ENCODE measurements around the gene CENPP.
"Not testable (repeated sequence)": the region's sequence is repeated elsewhere in the genome, so short reads cannot be mapped to it uniquely, and the experiment has no call there.

GRCh38 chr9:92623936-92624335 is 298.2 kb downstream of the CENPP start:
- not testable (repeated sequence) for TF ChIP-seq POLR2AphosphoS5 (IDR thresholded peaks at IDR 0.05; ENCODE audit: borderline replicate concordance, low read depth, low read length); EZH2 (IDR thresholded peaks at IDR 0.05); FOXP2 (optimal IDR thresholded peaks at IDR 0.05; ENCODE audit: control extremely low read depth, extremely low read length, insufficient read depth)

Data from SK-N-MC (cell line).